MM.1S (cell line): Measurements from ENCODE around the gene ITGB1.

Experiments used
- DNase-seq: peaks from one replicate; pipeline ENCODE4 v3.0.0-alpha.2; 2015
- H2AFZ ChIP-seq: fragments of 300-600 bp; sonication (generic); 2 replicates; pipeline ENCODE4 v1.6.0; 2016; ENCODE audit warnings: antibody characterized with exemption, low read length
- H3F3A ChIP-seq: fragments of 300-600 bp; sonication (generic); 2 replicates; pipeline ENCODE4 v1.6.1; 2016; ENCODE audit warnings: mild to moderate bottlenecking, antibody characterized with exemption, low read length, moderate library complexity, mixed read lengths; ENCODE audit not compliant: insufficient read depth
- H3K27ac ChIP-seq: fragments of 300-600 bp; sonication (generic); 2 replicates; pipeline ENCODE4 v1.5.1; 2016; ENCODE audit warnings: mild to moderate bottlenecking, low read length
- H3K27me3 ChIP-seq: fragments of 300-600 bp; sonication (generic); replicated peaks from 2 replicates; pipeline ENCODE4 v1.6.0; 2016; ENCODE audit warnings: low read length; ENCODE audit not compliant: insufficient read depth
- H3K36me3 ChIP-seq: fragments of 300-600 bp; sonication (generic); replicated peaks from 2 replicates; pipeline ENCODE4 v1.6.1; 2016; ENCODE audit warnings: mild to moderate bottlenecking, low read length, mixed read lengths; ENCODE audit not compliant: insufficient read depth
- H3K4me1 ChIP-seq: fragments of 300-600 bp; sonication (generic); 2 replicates; pipeline ENCODE4 v1.6.1; 2016; ENCODE audit warnings: low read length, mixed read lengths
- H3K4me2 ChIP-seq: fragments of 300-600 bp; sonication (generic); 2 replicates; pipeline ENCODE4 v1.6.0; 2016; ENCODE audit warnings: low read depth, low read length
- H3K4me3 ChIP-seq: fragments of 300-600 bp; sonication (generic); 2 replicates; pipeline ENCODE4 v1.5.1; 2016; ENCODE audit warnings: low read length, mixed read lengths
- H3K79me2 ChIP-seq: fragments of 300-600 bp; sonication (generic); 2 replicates; pipeline ENCODE4 v1.6.1; 2016; ENCODE audit warnings: mixed run types, low read length, mixed read lengths
- H3K9ac ChIP-seq: fragments of 300-600 bp; sonication (generic); 2 replicates; pipeline ENCODE4 v1.6.1; 2016; ENCODE audit warnings: low read length, mixed read lengths
- H3K9me2 ChIP-seq: fragments of 300-600 bp; sonication (generic); replicated peaks from 2 replicates; pipeline ENCODE4 v1.6.1; 2016; ENCODE audit warnings: mild to moderate bottlenecking, low read length, mixed read lengths; ENCODE audit not compliant: insufficient read depth
- H3K9me3 ChIP-seq: fragments of 300-600 bp; sonication (generic); replicated peaks from 2 replicates; pipeline ENCODE4 v1.6.1; 2016; ENCODE audit warnings: mild to moderate bottlenecking, low read length, mixed read lengths; ENCODE audit not compliant: insufficient read depth
- H4K20me1 ChIP-seq: fragments of 300-600 bp; sonication (generic); 2 replicates; pipeline ENCODE4 v1.6.1; 2016; ENCODE audit warnings: mild to moderate bottlenecking, low read length, moderate library complexity, mixed read lengths; ENCODE audit not compliant: insufficient read depth
- CTCF ChIP-seq: fragments of 300-600 bp; sonication (generic); IDR thresholded peaks from 2 replicates; pipeline ENCODE4 v1.5.1; 2016; ENCODE audit warnings: antibody characterized with exemption, low read length, mixed read lengths
- EZH2 ChIP-seq: fragments of 300-600 bp; sonication (generic); optimal IDR thresholded peaks from 2 replicates; pipeline ENCODE3; 2017; ENCODE audit warnings: low read depth, mild to moderate bottlenecking, antibody characterized with exemption, low read length, mixed read lengths
- EZH2phosphoT487 ChIP-seq: fragments of 300-600 bp; sonication (generic); IDR thresholded peaks from 2 replicates; pipeline ENCODE4 v1.6.1; 2018; ENCODE audit warnings: antibody characterized with exemption, low read length

Gene ITGB1

GRCh38 chr10:32940321-32941301 lies 17.4 kb downstream of the ITGB1 start:
- no peaks in the 10 kb centered on the region for H3K9me3 ChIP-seq
- peaks cover 6% of the 10 kb centered on the region; the same call in 1 of the 2 replicates for H3K4me1 ChIP-seq
- H3K4me2 ChIP-seq, result no peak overlapping the region
- H2AFZ ChIP-seq, result no peak overlapping the region
- TF ChIP-seq CTCF (no peak), EZH2 (no peak), EZH2phosphoT487 (no peak)
- no peak overlapping the region for H3K9ac ChIP-seq
- H3K79me2 ChIP-seq, result peaks cover 61% of the 10 kb centered on the region
- H3K4me3 ChIP-seq, result no peak overlapping the region
- no peaks in the 10 kb centered on the region for H3K36me3 ChIP-seq
- no peaks in the 10 kb centered on the region for H4K20me1 ChIP-seq
- H3F3A ChIP-seq, result no peaks in the 10 kb centered on the region
- DNase-seq, result no peak
- no peak overlapping the region for H3K27ac ChIP-seq
- no peaks in the 10 kb centered on the region for H3K9me2 ChIP-seq
- no peaks in the 10 kb centered on the region for H3K27me3 ChIP-seq

GRCh38 chr10:32939296-32940111 lies 18.5 kb downstream of the ITGB1 start:
- H3K4me1 ChIP-seq, result peaks cover 6% of the 10 kb centered on the region; the same call in 1 of the 2 replicates

GRCh38 chr10:32938554-32939061 lies 19.4 kb downstream of the ITGB1 start:
- no peak for DNase-seq
- H3K4me2 ChIP-seq, result no peak overlapping the region
- no peak overlapping the region for H3K4me3 ChIP-seq
- H2AFZ ChIP-seq, result no peak overlapping the region
- no peak overlapping the region for H3K27ac ChIP-seq
- no peak for TF ChIP-seq EZH2phosphoT487
- no peak for TF ChIP-seq EZH2
- no peak for TF ChIP-seq CTCF
- no peaks in the 10 kb centered on the region; the same call in 1 of the 2 replicates for H3K36me3 ChIP-seq
- no peak overlapping the region for H3K9ac ChIP-seq
- no peaks in the 10 kb centered on the region for H3K9me2 ChIP-seq
- no peaks in the 10 kb centered on the region for H3F3A ChIP-seq
- no peaks in the 10 kb centered on the region for H4K20me1 ChIP-seq
- peaks cover 6% of the 10 kb centered on the region; the same call in 1 of the 2 replicates for H3K4me1 ChIP-seq
- H3K79me2 ChIP-seq, result peaks cover 51% of the 10 kb centered on the region
- no peaks in the 10 kb centered on the region for H3K9me3 ChIP-seq
- no peaks in the 10 kb centered on the region for H3K27me3 ChIP-seq

More at GRCh38 chr10:32939296-32940111, 18.5 kb downstream of the ITGB1 start:
- no peaks in the 10 kb centered on the region for H3K27me3 ChIP-seq
- H3K27ac ChIP-seq, result no peak overlapping the region
- H3F3A ChIP-seq, result no peaks in the 10 kb centered on the region
- H3K9me2 ChIP-seq, result no peaks in the 10 kb centered on the region
- no peak for DNase-seq
- H4K20me1 ChIP-seq, result no peaks in the 10 kb centered on the region
- H2AFZ ChIP-seq, result no peak overlapping the region
- no peaks in the 10 kb centered on the region for H3K9me3 ChIP-seq
- no peak for TF ChIP-seq CTCF
- no peaks in the 10 kb centered on the region for H3K36me3 ChIP-seq
- H3K79me2 ChIP-seq, result peaks cover 60% of the 10 kb centered on the region
- no peak overlapping the region for H3K4me2 ChIP-seq
- H3K9ac ChIP-seq, result no peak overlapping the region
- no peak overlapping the region for H3K4me3 ChIP-seq
